ENCODE measurements around the gene GSAP.

Gene GSAP

GRCh38 chr7:77327067-77327931 is 88.8 kb downstream of the GSAP start:
- FAIRE-seq = no peak

DNA sequence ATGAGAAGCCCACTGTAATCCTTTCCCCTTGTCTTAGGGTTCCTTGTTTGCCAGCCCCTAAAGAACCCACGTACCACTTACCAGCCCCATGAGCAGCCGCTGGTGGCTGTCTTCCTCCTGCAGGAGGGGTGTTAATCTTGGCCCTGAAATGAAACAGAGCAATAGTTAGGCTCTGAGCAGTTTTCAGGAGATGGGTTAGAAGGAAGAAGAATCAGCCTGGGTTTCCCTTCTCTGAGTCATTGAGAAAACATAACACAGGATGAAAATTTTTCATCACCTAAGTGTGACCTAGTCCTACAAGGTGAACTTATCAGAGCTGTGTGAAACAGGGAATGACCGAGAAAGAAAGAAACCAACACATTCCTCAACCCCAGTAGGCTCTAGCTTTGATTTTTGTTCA is 90.0 kb downstream of the GSAP start:
- FAIRE-seq = no peak

- no peak for FAIRE-seq
These were observed 94.8 kb downstream of the GSAP start for GRCh38 chr7:77321300-77321699.

GRCh38 chr7:77320714-77321113 is 95.4 kb downstream of the GSAP start:
- no peak for FAIRE-seq

DNA sequence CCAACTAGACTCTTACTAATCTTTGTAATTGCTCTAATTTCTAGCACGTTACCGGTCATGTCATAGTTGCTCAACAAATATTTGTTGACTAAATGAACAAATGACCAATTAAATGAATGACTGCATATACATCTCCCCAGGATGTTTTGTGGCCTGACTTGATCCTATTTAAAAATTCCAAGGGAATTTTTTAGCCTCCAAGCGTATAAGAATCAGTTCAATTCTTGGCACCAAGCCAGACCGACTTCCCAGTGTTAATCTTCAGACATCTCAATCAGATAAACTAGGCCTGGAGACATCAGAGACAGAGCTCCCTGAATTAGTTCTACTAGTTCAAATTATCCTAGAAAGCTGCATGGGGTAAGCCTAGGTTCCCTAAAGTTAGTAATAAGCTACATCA is 96.0 kb downstream of the GSAP start:
- no peak for FAIRE-seq

DNA sequence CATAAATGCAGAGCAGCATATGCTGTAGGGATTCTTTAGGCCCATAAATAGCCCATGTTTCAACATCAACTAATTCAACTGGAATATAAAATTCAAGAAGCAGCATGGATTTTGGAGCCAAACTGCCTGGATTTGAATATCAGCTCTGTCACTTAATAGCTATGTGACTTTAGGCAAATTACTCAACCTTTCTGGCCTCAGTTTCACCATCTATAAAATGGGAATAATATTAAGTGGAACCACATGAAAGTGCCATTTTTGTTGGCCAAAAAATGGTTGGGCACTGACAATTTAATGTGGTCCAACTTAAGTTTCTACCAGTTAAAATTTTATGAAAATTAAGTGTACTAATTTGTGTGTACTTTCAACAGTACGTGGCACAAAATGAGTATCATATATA is 98.1 kb downstream of the GSAP start:
- FAIRE-seq = no peak

- no peak for FAIRE-seq
These were observed 99.8 kb downstream of the GSAP start for GRCh38 chr7:77316219-77316978.

- FAIRE-seq = no peak
These were observed 101.0 kb downstream of the GSAP start for GRCh38 chr7:77315182-77315591.

DNA sequence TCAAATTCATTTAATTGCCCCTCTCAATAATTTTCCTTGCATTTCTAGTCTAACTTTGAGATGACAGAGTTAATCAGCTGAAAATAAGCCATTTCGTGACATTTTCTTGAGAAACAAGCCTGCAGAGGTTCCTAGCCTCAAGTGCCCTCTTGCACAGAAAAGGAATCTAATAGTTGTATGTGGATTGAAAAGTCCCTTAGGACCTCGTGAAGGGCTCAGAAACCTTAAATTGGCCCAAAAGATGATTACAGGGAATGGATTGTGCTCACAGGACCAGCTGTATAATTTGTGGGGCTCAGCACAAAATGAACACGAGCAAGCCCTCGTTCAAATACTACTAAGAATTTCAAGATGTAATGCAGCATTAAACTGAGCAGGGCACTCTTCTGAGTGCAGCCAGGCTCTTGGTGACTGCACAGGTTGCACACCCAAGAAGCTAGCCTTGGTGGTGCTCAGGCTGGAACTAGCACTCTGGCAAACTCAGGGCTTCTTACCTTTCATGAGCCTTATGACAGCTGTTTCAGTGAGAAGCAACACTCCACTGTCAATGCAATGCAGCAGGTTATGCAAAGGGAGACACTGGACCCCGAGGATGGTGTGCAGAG is 102.2 kb downstream of the GSAP start:
- FAIRE-seq = no peak

- no peak for FAIRE-seq
These were observed 103.1 kb downstream of the GSAP start for GRCh38 chr7:77313085-77313484.

GRCh38 chr7:77310982-77311381 is 105.2 kb downstream of the GSAP start:
- no peak for FAIRE-seq

GRCh38 chr7:77309714-77310220 is 106.4 kb downstream of the GSAP start:
- FAIRE-seq = no peak

DNA sequence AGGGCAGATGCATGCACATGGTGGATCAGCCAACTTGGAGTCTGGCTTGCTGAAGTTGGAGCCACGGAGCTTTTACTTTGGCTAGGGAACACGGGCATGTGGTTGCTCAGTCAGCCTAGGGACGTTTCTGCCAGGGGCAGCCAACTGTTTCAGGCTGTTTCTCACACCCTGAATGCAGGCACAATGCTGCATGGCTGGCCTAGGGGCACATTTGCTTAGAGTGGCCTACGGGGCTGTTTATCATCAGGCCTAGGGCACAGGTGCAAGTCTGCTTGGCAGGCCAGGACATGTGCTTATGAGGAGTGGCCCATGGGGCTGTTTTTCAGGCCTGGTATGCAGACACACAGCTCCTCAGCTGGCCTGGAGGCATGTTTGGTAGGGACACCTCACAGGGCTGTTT is 107.4 kb downstream of the GSAP start:
- FAIRE-seq = no peak

- no peak for FAIRE-seq
These were observed 109.7 kb downstream of the GSAP start for GRCh38 chr7:77306231-77307067.

- no peak for FAIRE-seq
These were observed 120.6 kb downstream of the GSAP start for GRCh38 chr7:77295549-77295948.

DNA sequence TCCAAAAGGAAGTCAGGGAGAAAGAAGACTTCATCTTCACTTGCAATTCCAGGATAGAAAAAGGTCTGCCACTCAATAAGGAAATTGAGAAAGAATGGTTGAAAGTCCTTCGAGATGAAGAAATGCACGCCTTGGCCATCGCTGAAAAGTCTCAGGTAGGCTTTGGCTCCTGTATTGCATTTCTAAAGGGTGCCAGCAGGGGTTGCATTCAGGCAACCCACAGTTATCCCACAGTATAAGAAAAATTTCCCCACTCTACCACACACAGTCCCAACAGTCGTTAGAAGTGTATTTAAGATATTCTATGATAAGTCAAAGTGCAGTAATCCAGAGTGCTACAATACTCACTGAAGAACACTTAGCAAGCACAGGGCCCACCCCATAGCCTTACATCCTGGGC is 123.1 kb downstream of the GSAP start:
- no peak for FAIRE-seq

DNA sequence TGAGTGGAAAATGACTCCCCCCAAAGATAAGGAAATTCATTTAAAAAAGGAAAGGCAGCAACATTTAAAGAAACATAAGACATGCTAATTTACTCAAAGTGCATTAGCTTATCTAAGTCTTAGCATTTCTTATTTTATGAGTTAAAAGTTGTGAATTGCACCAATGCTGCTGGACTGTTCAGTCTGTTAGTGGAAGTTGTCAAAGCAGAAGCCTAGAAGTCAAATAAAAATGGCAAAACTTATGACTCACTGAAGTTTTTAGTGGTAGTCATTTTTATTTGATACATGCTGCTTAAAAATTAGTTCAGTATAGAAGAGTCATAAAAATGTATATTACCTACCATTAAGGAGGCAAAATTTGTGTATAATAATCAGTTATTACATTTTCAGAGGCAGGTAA is 125.7 kb downstream of the GSAP start:
- no peak for FAIRE-seq

GRCh38 chr7:77289387-77289786 is 126.8 kb downstream of the GSAP start:
- no peak for FAIRE-seq

DNA sequence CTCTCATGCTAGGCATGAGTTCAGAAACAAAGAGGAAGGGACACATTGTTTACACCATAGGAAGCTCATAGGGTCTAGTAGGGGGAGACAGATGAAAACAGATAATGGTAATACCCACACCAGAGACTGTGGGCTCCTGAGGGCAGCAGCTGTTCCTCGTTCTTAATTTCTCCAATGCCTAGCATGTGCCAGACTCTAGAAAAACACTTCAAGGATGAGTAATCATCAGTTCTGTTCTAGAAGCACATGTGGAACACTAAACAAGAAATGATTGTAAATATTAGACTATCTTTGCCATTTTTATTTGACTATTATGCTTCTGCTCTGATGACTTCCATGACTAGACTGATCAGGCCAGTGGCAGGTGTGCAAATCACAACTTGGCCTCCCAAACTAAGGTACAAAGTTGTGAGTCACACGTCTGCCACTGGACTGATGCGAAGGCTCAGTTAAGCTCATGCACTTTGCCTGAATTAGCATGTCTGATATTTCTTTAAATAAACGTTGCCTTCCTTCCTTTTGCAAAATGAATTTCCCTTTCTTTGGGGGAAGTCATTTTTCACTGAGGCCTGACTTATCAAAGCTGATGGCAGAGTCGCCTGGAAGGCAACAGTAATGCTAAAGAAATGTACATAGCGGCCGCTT is 127.4 kb downstream of the GSAP start:
- no peak for FAIRE-seq

DNA sequence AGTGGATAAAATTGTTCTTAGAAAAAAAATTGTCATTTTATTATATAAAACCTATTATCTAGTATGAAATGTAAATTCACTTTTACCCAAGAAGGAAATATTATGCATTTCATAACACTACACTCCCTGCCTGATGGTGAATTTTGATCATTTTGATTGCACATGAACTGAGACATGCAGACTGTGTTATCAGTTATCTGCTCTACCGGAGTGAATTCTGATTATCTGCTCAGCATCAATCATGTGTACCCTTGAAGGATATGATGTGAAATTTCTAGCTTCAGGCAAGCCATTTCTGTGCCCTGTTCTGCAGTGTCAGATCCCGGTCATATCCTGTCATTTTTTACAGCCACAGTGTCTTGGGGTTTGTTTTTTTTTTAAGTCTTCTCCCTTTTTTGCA is 131.5 kb downstream of the GSAP start:
- no peak for FAIRE-seq

DNA sequence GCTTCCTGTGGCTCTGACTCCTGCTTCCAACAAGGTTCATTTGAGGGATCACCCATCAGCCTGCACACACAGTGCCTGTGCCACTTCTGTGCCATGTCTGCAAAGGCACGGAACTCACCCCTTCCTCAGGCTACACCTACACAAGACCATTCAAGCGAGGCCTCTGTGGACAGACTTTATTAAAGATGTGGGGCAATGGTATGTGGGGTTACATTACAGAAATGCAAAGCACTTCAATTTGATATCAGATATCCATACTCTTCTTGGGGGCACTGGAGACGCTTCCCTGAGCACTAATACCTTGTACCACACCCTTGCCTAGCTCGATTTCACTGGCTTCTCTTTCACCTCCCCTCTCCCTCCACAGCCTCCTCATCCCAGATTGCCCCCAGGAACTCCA is 132.1 kb downstream of the GSAP start:
- no peak for FAIRE-seq

GRCh38 chr7:77282897-77283296 is 133.3 kb downstream of the GSAP start:
- no peak for FAIRE-seq

Measured in G401.6 (cell line).